K562 (cell line): ENCODE measurements around the gene LSM4. TPM values are rescaled to one million over a fixed set of nuclear protein-coding genes. Genes with fewer than 3 reads are reported as not detected.

Source experiments
- ATAC-seq: fragments of 200-7000 bp; cut with Tn5 transposase; 3 replicates; pipeline ENCODE4 v1.9.1; 2020; ENCODE audit warnings: moderate library complexity
- BruUV-seq: library from RNA; stranded (reverse); fragments of 400-500 nt; replicated peaks from 2 replicates; lab custom pipeline; 2021; lab: Mats Ljungman, UMichigan
- CTCF ChIA-PET: fragments of 300-600 bp; formaldehyde crosslinking; extraction: SDS; loops from one replicate; lab custom pipeline; 2021; ENCODE audit warnings: low intra/inter-chr PET ratio; lab: Yijun Ruan, JAX
- POLR2A ChIA-PET: fragments of 300-600, 350-650 bp; sonication (Branson Sonifier 250); formaldehyde crosslinking; extraction: SDS; loops from one replicate; lab custom pipeline; 2021; ENCODE audit warnings: antibody characterized with exemption, inconsistent platforms; lab: Yijun Ruan, JAX
- DNase-seq, 4 experiments: peaks; one replicate each; pipeline versions ENCODE4 v3.0.0 to v3.0.0-alpha.2; 2011 to 2018; ENCODE audit warnings: low spot score in 3 of 4, mixed read lengths in 3 of 4; ENCODE audit errors: extremely low read depth in 1 of 4
- FAIRE-seq: peaks from 2 replicates; lab custom pipeline; 2011; peaks lifted over from hg19 to GRCh38; lab: Jason Lieb, UNC
- H2AFZ ChIP-seq: 2 replicates; pipeline ENCODE4 v1.6.0; 2011; ENCODE audit warnings: low read depth, low read length, control low read depth, inconsistent platforms
- H3K27ac ChIP-seq: fragments of 200-600 bp; 3 replicates; pipeline ENCODE4 v1.8.0; 2011; ENCODE audit warnings: low read depth, mild to moderate bottlenecking, control low read depth, inconsistent platforms, low read length, moderate library complexity, mixed read lengths; ENCODE audit errors: extremely low read depth
- H3K27me3 ChIP-seq, 2 experiments: fragments of 300-600 bp in 1 of 2; 2 replicates in 1 of 2; 3 replicates in 1 of 2; pipeline versions ENCODE4 v1.6.0 to v1.8.0; 2011; ENCODE audit warnings: inconsistent platforms in 2 of 2, low read length in 2 of 2, mild to moderate bottlenecking in 1 of 2, mixed read lengths in 1 of 2, moderate library complexity in 1 of 2; ENCODE audit not compliant: control insufficient read depth in 2 of 2, insufficient read depth in 2 of 2
- H3K36me3 ChIP-seq: fragments of 300-600 bp; 3 replicates; pipeline ENCODE4 v1.8.0; 2011; ENCODE audit warnings: mild to moderate bottlenecking, low read length, inconsistent platforms; ENCODE audit not compliant: control insufficient read depth, insufficient read depth
- H3K4me1 ChIP-seq, 2 experiments: fragments of 200-600 bp in 1 of 2; replicated peaks in 1 of 2; 2 replicates in 1 of 2; 3 replicates in 1 of 2; pipeline versions ENCODE4 v1.5.1 to v1.8.0; 2011; ENCODE audit warnings: inconsistent platforms in 2 of 2, low read length in 2 of 2, mild to moderate bottlenecking in 1 of 2, mixed read lengths in 1 of 2, moderate library complexity in 1 of 2; ENCODE audit not compliant: control insufficient read depth in 2 of 2, insufficient read depth in 2 of 2
- H3K4me2 ChIP-seq: 2 replicates; pipeline ENCODE4 v1.6.1; 2011; ENCODE audit warnings: low read length, control low read depth, inconsistent platforms, mixed read lengths; ENCODE audit not compliant: insufficient read depth
- H3K4me3 ChIP-seq: fragments of 200-600 bp; sonication (generic), shearing (Covaris generic); 2 replicates; pipeline ENCODE4 v1.5.1; 2016; ENCODE audit warnings: control low read depth, inconsistent platforms
- H3K79me2 ChIP-seq: fragments of 200-600 bp; 3 replicates; pipeline ENCODE4 v1.8.0; 2011; ENCODE audit warnings: low read length, inconsistent platforms; ENCODE audit not compliant: control insufficient read depth, insufficient read depth
- H3K9ac ChIP-seq, 2 experiments: 2 replicates each; pipeline versions ENCODE4 v1.6.0 to v1.6.1; 2011; ENCODE audit warnings: low read depth in 2 of 2, low read length in 2 of 2, control low read depth in 1 of 2, inconsistent platforms in 1 of 2, mild to moderate bottlenecking in 1 of 2, mixed read lengths in 1 of 2; ENCODE audit not compliant: insufficient read depth in 1 of 2
- H3K9me1 ChIP-seq: one replicate; pipeline ENCODE4 v1.6.0; 2011; ENCODE audit warnings: inconsistent platforms, mild to moderate bottlenecking, low read length, moderate library complexity; ENCODE audit not compliant: control insufficient read depth, insufficient read depth
- H3K9me3 ChIP-seq: replicated peaks from 2 replicates; pipeline ENCODE4 v1.5.1; 2011; ENCODE audit warnings: low read depth, low read length, inconsistent platforms; ENCODE audit not compliant: control insufficient read depth, insufficient read depth
- H4K20me1 ChIP-seq: replicated peaks from 2 replicates; pipeline ENCODE4 v1.6.1; 2011; ENCODE audit warnings: low read length, inconsistent platforms, mixed read lengths; ENCODE audit not compliant: control insufficient read depth, insufficient read depth
- CBFB ChIP-seq: sonication (generic); formaldehyde crosslinking; IDR thresholded peaks from 2 replicates; pipeline ENCODE4 v1.4.0; 2020; ENCODE audit warnings: mild to moderate bottlenecking, missing genetic modification reagents
- DMBX1 ChIP-seq: fragments of 250-450 bp; sonication (Bioruptor Pico); IDR thresholded peaks from 2 replicates; pipeline ENCODE4 v1.8.0; 2022; ENCODE audit warnings: inconsistent platforms, mild to moderate bottlenecking, moderate library complexity, borderline replicate concordance
- FOXJ3 ChIP-seq: sonication (generic); formaldehyde crosslinking; IDR thresholded peaks from 2 replicates; pipeline ENCODE4 v1.4.0; 2020; ENCODE audit warnings: mild to moderate bottlenecking, missing genetic modification reagents
- ILF3 ChIP-seq: fragments of 450-650 bp; IDR thresholded peaks from 2 replicates; pipeline ENCODE4 v1.6.1; 2018; ENCODE audit warnings: antibody characterized with exemption, mild to moderate bottlenecking, moderate library complexity, borderline replicate concordance
- MECOM ChIP-seq: fragments of 250-450 bp; sonication (Bioruptor Pico); IDR thresholded peaks from 2 replicates; pipeline ENCODE4 v1.8.0; 2022; ENCODE audit warnings: inconsistent platforms
- MYBL2 ChIP-seq, 2 experiments: fragments of 450-650 bp in 1 of 2; sonication (generic) in 1 of 2; formaldehyde crosslinking in 1 of 2; IDR thresholded peaks; 2 replicates each; pipeline versions ENCODE4 v1.6.1 to v1.8.1; 2017 to 2022; ENCODE audit warnings: borderline replicate concordance in 1 of 2, inconsistent platforms in 1 of 2, low read depth in 1 of 2, mild to moderate bottlenecking in 1 of 2, missing genetic modification reagents in 1 of 2, moderate library complexity in 1 of 2
- SRSF1 ChIP-seq: fragments of 200-400 bp; formaldehyde crosslinking; IDR thresholded peaks from 2 replicates; pipeline ENCODE4 v1.6.1; 2017; ENCODE audit warnings: mild to moderate bottlenecking, low read depth, low read length, moderate library complexity
- TRIM24 ChIP-seq, 2 experiments: fragments of 450-650 bp; IDR thresholded peaks; 2 replicates each; pipeline ENCODE4 v1.6.1; 2016
- ZNF143 ChIP-seq: sonication (generic); formaldehyde crosslinking; IDR thresholded peaks from 2 replicates; pipeline ENCODE4 v1.9.0; 2022; ENCODE audit warnings: mild to moderate bottlenecking, missing genetic modification reagents
- ZNF184 ChIP-seq: sonication (generic); formaldehyde crosslinking; IDR thresholded peaks from 2 replicates; pipeline ENCODE4 v1.5.0; 2020; ENCODE audit warnings: missing genetic modification reagents
- in situ Hi-C: fragments of 300-500 bp; cut with MboI; formaldehyde crosslinking; loops from 4 replicates; pipeline ENCODE4 v1.15.0; 2018; ENCODE audit warnings: inconsistent platforms, mixed read lengths
- intact Hi-C: fragments of 100-400 bp; cut with micrococcal nuclease; formaldehyde crosslinking; loops from 2 replicates; pipeline ENCODE4 v1.14.2; 2022
- polyA plus RNA-seq, 8 experiments: library from polyadenylated mRNA; depleted of rRNA in 4 of 8; stranded (reverse) in 5 of 8; unstranded in 3 of 8; fragments of >200 nt; fragmentation: Nextera tagmentation in 2 of 8; fragmentation: Illumina TruSeq in 1 of 8; extraction: Ambion mirVana in 2 of 8; extraction: Trizol in 1 of 8; gene quantifications; 2 replicates each; pipeline versions ENCODE4 v1.2.1 to v1.2.3, GENCODE V29; 2011 to 2014; ENCODE audit warnings: inconsistent platforms in 1 of 8, missing spikeins in 1 of 8
- total RNA-seq, 7 experiments: library from RNA; depleted of rRNA in 6 of 7; stranded (reverse); fragments of >200 nt in 6 of 7; fragmentation: Illumina TruSeq in 2 of 7; extraction: Trizol in 2 of 7; gene quantifications; 2 replicates each; pipeline versions ENCODE4 v1.2.1 to v1.2.3, GENCODE V29; 2011 to 2021; ENCODE audit warnings: low replicate concordance in 1 of 7
- TF ChIP-seq, protein P1 (sequence below): fragments of 250-450 bp; sonication (Bioruptor Pico); IDR thresholded peaks from 2 replicates; pipeline ENCODE4 v1.4.0; 2020; ENCODE audit warnings: borderline replicate concordance
- TF ChIP-seq, protein P2 (sequence below): sonication (generic); formaldehyde crosslinking; IDR thresholded peaks from 2 replicates; pipeline ENCODE4 v1.9.0; 2022; ENCODE audit warnings: mild to moderate bottlenecking, missing genetic modification reagents
- TF ChIP-seq, protein P3 (sequence below): fragments of 250-450 bp; sonication (Bioruptor Pico); IDR thresholded peaks from 2 replicates; pipeline ENCODE4 v1.8.0; 2021; ENCODE audit warnings: mild to moderate bottlenecking, moderate library complexity
- TF ChIP-seq, protein P4 (sequence below): fragments of 250-450 bp; sonication (Bioruptor Pico); IDR thresholded peaks from 2 replicates; pipeline ENCODE4 v1.8.0; 2021; ENCODE audit warnings: moderate library complexity, mild to moderate bottlenecking, inconsistent platforms
- TF ChIP-seq, protein P5 (sequence below): sonication (generic); formaldehyde crosslinking; IDR thresholded peaks from 2 replicates; pipeline ENCODE4 v1.5.0; 2020; ENCODE audit warnings: missing genetic modification reagents

The LSM4 gene
- total and polyA plus RNA-seq, 9 of the 15 experiments (the other 6 are each of a cell fraction or from before 2014, with no cell fraction given), result 11.9 to 763 (median 202) TPM

DNA sequence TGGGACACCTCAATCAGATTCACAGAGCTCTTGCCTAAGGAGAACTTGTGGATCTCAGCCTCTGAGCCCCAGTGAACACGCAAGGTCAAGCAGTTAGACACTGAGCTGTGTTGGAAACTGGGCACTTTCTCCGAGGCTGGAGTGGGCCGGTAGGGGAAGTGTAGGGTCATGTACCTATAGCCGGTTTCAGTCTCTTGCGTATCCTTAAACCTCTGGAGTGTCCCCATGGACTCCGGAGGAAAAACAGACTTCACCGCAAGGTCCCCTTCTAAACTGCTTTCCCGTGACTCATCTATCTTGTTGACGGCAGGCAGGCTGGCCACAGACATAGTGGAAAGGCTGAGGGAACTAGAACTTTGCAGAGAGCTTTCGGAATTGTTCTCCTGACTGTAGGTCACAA is 60.0 kb downstream of the LSM4 start (continued):
- TF ChIP-seq, protein P1, sequence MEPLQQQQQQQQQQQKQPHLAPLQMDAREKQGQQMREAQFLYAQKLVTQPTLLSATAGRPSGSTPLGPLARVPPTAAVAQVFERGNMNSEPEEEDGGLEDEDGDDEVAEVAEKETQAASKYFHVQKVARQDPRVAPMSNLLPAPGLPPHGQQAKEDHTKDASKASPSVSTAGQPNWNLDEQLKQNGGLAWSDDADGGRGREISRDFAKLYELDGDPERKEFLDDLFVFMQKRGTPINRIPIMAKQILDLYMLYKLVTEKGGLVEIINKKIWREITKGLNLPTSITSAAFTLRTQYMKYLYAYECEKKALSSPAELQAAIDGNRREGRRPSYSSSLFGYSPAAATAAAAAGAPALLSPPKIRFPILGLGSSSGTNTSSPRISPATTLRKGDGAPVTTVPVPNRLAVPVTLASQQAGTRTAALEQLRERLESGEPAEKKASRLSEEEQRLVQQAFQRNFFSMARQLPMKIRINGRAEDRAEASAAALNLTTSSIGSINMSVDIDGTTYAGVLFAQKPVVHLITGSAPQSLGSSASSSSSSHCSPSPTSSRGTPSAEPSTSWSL, result no peak
- TF ChIP-seq ZNF143 (CRISPR knock-in tag), result no peak
- TF ChIP-seq, protein P2, sequence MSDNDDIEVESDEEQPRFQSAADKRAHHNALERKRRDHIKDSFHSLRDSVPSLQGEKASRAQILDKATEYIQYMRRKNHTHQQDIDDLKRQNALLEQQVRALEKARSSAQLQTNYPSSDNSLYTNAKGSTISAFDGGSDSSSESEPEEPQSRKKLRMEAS, result no peak
- TF ChIP-seq TRIM24 (IDR thresholded peaks at IDR 0.05), result no peak
- TF ChIP-seq SRSF1, result no peak
- no peak for TF ChIP-seq FOXJ3 (CRISPR knock-in tag)

DNA sequence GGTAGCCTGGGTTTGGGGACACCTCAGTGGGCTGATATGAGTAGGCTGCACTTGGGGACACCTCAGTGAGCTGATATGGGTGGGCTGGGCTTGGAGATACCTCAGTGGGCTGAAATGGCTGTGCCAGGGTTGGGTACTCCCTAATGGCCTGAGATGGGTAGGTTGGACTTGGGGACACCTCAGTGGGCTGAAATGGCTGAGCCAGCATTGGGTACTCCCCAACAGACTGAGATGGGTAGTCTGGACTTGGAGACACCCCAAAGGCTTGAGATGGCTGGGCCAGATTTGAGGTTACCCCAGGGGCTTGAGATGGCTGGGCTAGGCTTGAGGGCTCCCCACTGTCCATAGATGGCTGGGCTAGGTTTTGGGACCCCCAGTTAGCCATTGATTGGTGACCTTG is 60.7 kb downstream of the LSM4 start:
- ChIA-PET POLR2A (interaction anchor here (1.2 to 3.3 kb wide), 5 partner anchors 9 to 38 kb away, joined by 3 to 44 read pairs (median 7); partner anchors contain the start of genes IQCN and JUND), CTCF (no interaction called here)
- H3K9me1 ChIP-seq, result no peaks in the 10 kb centered on the region
- intact Hi-C loops (no loop called here), in situ Hi-C loops (no loop called here)
- no peak overlapping the region for H3K4me3 ChIP-seq
- FAIRE-seq, result no peak
- H3K27me3 ChIP-seq, result peaks cover 2 to 16% of the 10 kb centered on the region in 2 experiments; a peak in 2 of 5 replicates
- no peak for ATAC-seq
- BruUV-seq, result no TSS peak
- H3K9ac ChIP-seq, result no peak overlapping the region
- H3K36me3 ChIP-seq, result no peaks in the 10 kb centered on the region
- no peak for DNase-seq
- no peaks in the 10 kb centered on the region for H3K9me3 ChIP-seq
- H3K79me2 ChIP-seq, result no peaks in the 10 kb centered on the region
- H4K20me1 ChIP-seq, result no peaks in the 10 kb centered on the region
- no peak overlapping the region for H2AFZ ChIP-seq
- H3K4me1 ChIP-seq, result peaks cover 10 to 41% of the 10 kb centered on the region in 2 experiments
- H3K4me2 ChIP-seq, result no peak overlapping the region
- H3K27ac ChIP-seq, result no peak overlapping the region
- TF ChIP-seq, protein P3, sequence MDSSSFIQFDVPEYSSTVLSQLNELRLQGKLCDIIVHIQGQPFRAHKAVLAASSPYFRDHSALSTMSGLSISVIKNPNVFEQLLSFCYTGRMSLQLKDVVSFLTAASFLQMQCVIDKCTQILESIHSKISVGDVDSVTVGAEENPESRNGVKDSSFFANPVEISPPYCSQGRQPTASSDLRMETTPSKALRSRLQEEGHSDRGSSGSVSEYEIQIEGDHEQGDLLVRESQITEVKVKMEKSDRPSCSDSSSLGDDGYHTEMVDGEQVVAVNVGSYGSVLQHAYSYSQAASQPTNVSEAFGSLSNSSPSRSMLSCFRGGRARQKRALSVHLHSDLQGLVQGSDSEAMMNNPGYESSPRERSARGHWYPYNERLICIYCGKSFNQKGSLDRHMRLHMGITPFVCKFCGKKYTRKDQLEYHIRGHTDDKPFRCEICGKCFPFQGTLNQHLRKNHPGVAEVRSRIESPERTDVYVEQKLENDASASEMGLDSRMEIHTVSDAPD, result no peak
- TF ChIP-seq CBFB (CRISPR knock-in tag), result no peak
- no peak for TF ChIP-seq MYBL2 (IDR thresholded peaks at IDR 0.05; ENCODE audit: low read depth)
- TF ChIP-seq MYBL2 (CRISPR knock-in tag; IDR thresholded peaks at IDR 0.05; ENCODE audit: borderline replicate concordance), result no peak
- TF ChIP-seq DMBX1 (CRISPR knock-in tag), result no peak
- TF ChIP-seq MECOM (CRISPR knock-in tag), result no peak
- TF ChIP-seq ILF3, result no peak
- TF ChIP-seq ZNF184 (CRISPR knock-in tag), result no peak
- TF ChIP-seq, protein P4, sequence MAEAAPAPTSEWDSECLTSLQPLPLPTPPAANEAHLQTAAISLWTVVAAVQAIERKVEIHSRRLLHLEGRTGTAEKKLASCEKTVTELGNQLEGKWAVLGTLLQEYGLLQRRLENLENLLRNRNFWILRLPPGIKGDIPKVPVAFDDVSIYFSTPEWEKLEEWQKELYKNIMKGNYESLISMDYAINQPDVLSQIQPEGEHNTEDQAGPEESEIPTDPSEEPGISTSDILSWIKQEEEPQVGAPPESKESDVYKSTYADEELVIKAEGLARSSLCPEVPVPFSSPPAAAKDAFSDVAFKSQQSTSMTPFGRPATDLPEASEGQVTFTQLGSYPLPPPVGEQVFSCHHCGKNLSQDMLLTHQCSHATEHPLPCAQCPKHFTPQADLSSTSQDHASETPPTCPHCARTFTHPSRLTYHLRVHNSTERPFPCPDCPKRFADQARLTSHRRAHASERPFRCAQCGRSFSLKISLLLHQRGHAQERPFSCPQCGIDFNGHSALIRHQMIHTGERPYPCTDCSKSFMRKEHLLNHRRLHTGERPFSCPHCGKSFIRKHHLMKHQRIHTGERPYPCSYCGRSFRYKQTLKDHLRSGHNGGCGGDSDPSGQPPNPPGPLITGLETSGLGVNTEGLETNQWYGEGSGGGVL, result no peak
- TF ChIP-seq, protein P5, sequence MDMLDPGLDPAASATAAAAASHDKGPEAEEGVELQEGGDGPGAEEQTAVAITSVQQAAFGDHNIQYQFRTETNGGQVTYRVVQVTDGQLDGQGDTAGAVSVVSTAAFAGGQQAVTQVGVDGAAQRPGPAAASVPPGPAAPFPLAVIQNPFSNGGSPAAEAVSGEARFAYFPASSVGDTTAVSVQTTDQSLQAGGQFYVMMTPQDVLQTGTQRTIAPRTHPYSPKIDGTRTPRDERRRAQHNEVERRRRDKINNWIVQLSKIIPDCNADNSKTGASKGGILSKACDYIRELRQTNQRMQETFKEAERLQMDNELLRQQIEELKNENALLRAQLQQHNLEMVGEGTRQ (CRISPR knock-in tag), result no peak
